ENCODE results near the gene RGL1.

Gene RGL1

GRCh38 chr1:183934314-183934713, 129.4 kb downstream of the RGL1 start:
- Histone ChIP-seq H4K20me1 (ENCODE audit: insufficient read depth, low read length) (no peaks in the 10 kb centered on the region), H3K9me3 (ENCODE audit: low read length) (no peaks in the 10 kb centered on the region), H3K4me3 (ENCODE audit: low read depth, low read length, poor library complexity, severe bottlenecking) (no peak overlapping the region), H3K36me3 (ENCODE audit: insufficient read depth, low read length) (no peaks in the 10 kb centered on the region), H3K79me2 (ENCODE audit: insufficient read depth, low read length) (no peaks in the 10 kb centered on the region), H3K4me2 (ENCODE audit: low read length) (no peak overlapping the region), H3K9ac (ENCODE audit: low read length) (no peak overlapping the region), H3F3A (ENCODE audit: insufficient read depth, low read length) (no peaks in the 10 kb centered on the region), H3K27ac (ENCODE audit: low read depth, low read length, poor library complexity, severe bottlenecking) (no peak overlapping the region), H3K9me2 (ENCODE audit: low read depth, low read length) (no peaks in the 10 kb centered on the region), H2AFZ (ENCODE audit: low read length) (no peak overlapping the region), H3K4me1 (ENCODE audit: insufficient read depth, low read length, severe bottlenecking) (no peaks in the 10 kb centered on the region), H3K27me3 (ENCODE audit: insufficient read depth, low read length) (no peaks in the 10 kb centered on the region)
- TF ChIP-seq EZH2 (IDR thresholded peaks at IDR 0.05; ENCODE audit: borderline replicate concordance, low read length) = no peak
- no peak for TF ChIP-seq CTCF (IDR thresholded peaks at IDR 0.05; ENCODE audit: low read length)

- H3K4me1 ChIP-seq (ENCODE audit: insufficient read depth, low read length, severe bottlenecking) = no peaks in the 10 kb centered on the region
- TF ChIP-seq CTCF (IDR thresholded peaks at IDR 0.05; ENCODE audit: low read length) = no peak
- no peak for TF ChIP-seq EZH2 (IDR thresholded peaks at IDR 0.05; ENCODE audit: borderline replicate concordance, low read length)
- no peaks in the 10 kb centered on the region for H3K36me3 ChIP-seq (ENCODE audit: insufficient read depth, low read length)
- no peak overlapping the region for H3K27ac ChIP-seq (ENCODE audit: low read depth, low read length, poor library complexity, severe bottlenecking)
- H3K4me3 ChIP-seq (ENCODE audit: low read depth, low read length, poor library complexity, severe bottlenecking) = no peak overlapping the region
- H4K20me1 ChIP-seq (ENCODE audit: insufficient read depth, low read length) = no peaks in the 10 kb centered on the region
- no peak overlapping the region for H3K9ac ChIP-seq (ENCODE audit: low read length)
- H3K79me2 ChIP-seq (ENCODE audit: insufficient read depth, low read length) = no peaks in the 10 kb centered on the region
- H3K4me2 ChIP-seq (ENCODE audit: low read length) = no peak overlapping the region
- H2AFZ ChIP-seq (ENCODE audit: low read length) = no peak overlapping the region
- H3F3A ChIP-seq (ENCODE audit: insufficient read depth, low read length) = no peaks in the 10 kb centered on the region
- H3K27me3 ChIP-seq (ENCODE audit: insufficient read depth, low read length) = no peaks in the 10 kb centered on the region
- no peaks in the 10 kb centered on the region for H3K9me3 ChIP-seq (ENCODE audit: low read length)
- H3K9me2 ChIP-seq (ENCODE audit: low read depth, low read length) = no peaks in the 10 kb centered on the region
These were observed 131.1 kb downstream of the RGL1 start for GRCh38 chr1:183936009-183936408.

- Histone ChIP-seq H3K4me3 (ENCODE audit: low read depth, low read length, poor library complexity, severe bottlenecking) (no peak overlapping the region), H3K36me3 (ENCODE audit: insufficient read depth, low read length) (no peaks in the 10 kb centered on the region), H3K9me2 (ENCODE audit: low read depth, low read length) (no peaks in the 10 kb centered on the region), H3K27me3 (ENCODE audit: insufficient read depth, low read length) (no peaks in the 10 kb centered on the region), H4K20me1 (ENCODE audit: insufficient read depth, low read length) (no peaks in the 10 kb centered on the region), H3K4me1 (ENCODE audit: insufficient read depth, low read length, severe bottlenecking) (no peaks in the 10 kb centered on the region), H3K4me2 (ENCODE audit: low read length) (no peak overlapping the region), H3K79me2 (ENCODE audit: insufficient read depth, low read length) (no peaks in the 10 kb centered on the region), H3K9ac (ENCODE audit: low read length) (no peak overlapping the region), H3K27ac (ENCODE audit: low read depth, low read length, poor library complexity, severe bottlenecking) (no peak overlapping the region), H2AFZ (ENCODE audit: low read length) (no peak overlapping the region), H3K9me3 (ENCODE audit: low read length) (no peaks in the 10 kb centered on the region), H3F3A (ENCODE audit: insufficient read depth, low read length) (no peaks in the 10 kb centered on the region)
- TF ChIP-seq EZH2 (IDR thresholded peaks at IDR 0.05; ENCODE audit: borderline replicate concordance, low read length) (no peak), CTCF (IDR thresholded peaks at IDR 0.05; ENCODE audit: low read length) (no peak)
These were observed 131.9 kb downstream of the RGL1 start for GRCh38 chr1:183936791-183937190.
